Nephron progenitor cell (in vitro differentiated cells): Measurements from ENCODE around the gene GPHN.

Experiments
- DNase-seq: peaks from one replicate; pipeline ENCODE4 v3.0.0; 2021
- H3K27ac Mint-ChIP-seq: 2 replicates; pipeline ENCODE4 v1.8.0; 2021; ENCODE audit warnings: mild to moderate bottlenecking, moderate library complexity, mixed read lengths
- H3K27me3 Mint-ChIP-seq: 2 replicates; pipeline ENCODE4 v1.8.0; 2021; ENCODE audit warnings: mild to moderate bottlenecking, low read depth, mixed read lengths; ENCODE audit not compliant: poor library complexity
- H3K36me3 Mint-ChIP-seq: 2 replicates; pipeline ENCODE4 v1.8.0; 2021; ENCODE audit warnings: low read depth, mixed read lengths
- H3K4me1 Mint-ChIP-seq: 2 replicates; pipeline ENCODE4 v1.8.0; 2021; ENCODE audit warnings: mixed read lengths
- H3K4me3 Mint-ChIP-seq: 2 replicates; pipeline ENCODE4 v1.8.0; 2021; ENCODE audit warnings: mild to moderate bottlenecking, moderate library complexity, mixed read lengths
- H3K9me3 Mint-ChIP-seq: 2 replicates; pipeline ENCODE4 v1.8.0; 2021; ENCODE audit warnings: mild to moderate bottlenecking, moderate library complexity, mixed read lengths
- CTCF ChIP-seq: fragments of 200-600 bp; sonication (generic); IDR thresholded peaks from 2 replicates; pipeline ENCODE4 v1.5.0; 2021; ENCODE audit warnings: antibody characterized with exemption

Gene GPHN

GRCh38 chr14:67019796-67020195 lies 511.8 kb downstream of the GPHN start:
- no peaks in the 10 kb centered on the region for H3K4me1 Mint-ChIP-seq
- no peak overlapping the region for H3K4me3 Mint-ChIP-seq
- no peak for DNase-seq
- no peak for TF ChIP-seq CTCF
- peaks cover 4% of the 10 kb centered on the region for H3K9me3 Mint-ChIP-seq
- peaks cover 8% of the 10 kb centered on the region for H3K36me3 Mint-ChIP-seq
- no peaks in the 10 kb centered on the region for H3K27me3 Mint-ChIP-seq
- H3K27ac Mint-ChIP-seq, result peak overlapping the region; percentile 82

GRCh38 chr14:67031920-67032774 lies 524.2 kb downstream of the GPHN start:
- Mint-ChIP-seq H3K4me1 (no peaks in the 10 kb centered on the region), H3K27me3 (no peaks in the 10 kb centered on the region), H3K9me3 (peaks cover 27% of the 10 kb centered on the region), H3K4me3 (no peak overlapping the region), H3K36me3 (peaks cover 36% of the 10 kb centered on the region), H3K27ac (no peak overlapping the region)
- no peak for TF ChIP-seq CTCF
- DNase-seq, result no peak

- Mint-ChIP-seq H3K27me3 (peaks cover 2% of the 10 kb centered on the region), H3K4me3 (no peak overlapping the region), H3K4me1 (no peaks in the 10 kb centered on the region), H3K9me3 (peaks cover 16% of the 10 kb centered on the region), H3K27ac (peak overlapping the region; percentile 86), H3K36me3 (peaks cover 19% of the 10 kb centered on the region)
- TF ChIP-seq CTCF, result no peak
- DNase-seq, result no peak
Measured at GRCh38 chr14:67045440-67045839, 537.5 kb downstream of the GPHN start.

GRCh38 chr14:67050896-67051295 lies 542.9 kb downstream of the GPHN start:
- Mint-ChIP-seq H3K9me3 (peaks cover 56% of the 10 kb centered on the region), H3K27ac (no peak overlapping the region), H3K36me3 (peaks cover 45% of the 10 kb centered on the region), H3K4me1 (no peaks in the 10 kb centered on the region), H3K4me3 (no peak overlapping the region), H3K27me3 (no peaks in the 10 kb centered on the region)
- DNase-seq, result no peak
- TF ChIP-seq CTCF, result no peak

GRCh38 chr14:67056684-67057083 lies 548.7 kb downstream of the GPHN start:
- no peak for TF ChIP-seq CTCF
- H3K36me3 Mint-ChIP-seq, result peaks cover 44% of the 10 kb centered on the region
- H3K27ac Mint-ChIP-seq, result no peak overlapping the region
- no peak overlapping the region for H3K4me3 Mint-ChIP-seq
- H3K9me3 Mint-ChIP-seq, result peaks cover 53% of the 10 kb centered on the region
- H3K27me3 Mint-ChIP-seq, result no peaks in the 10 kb centered on the region
- no peaks in the 10 kb centered on the region for H3K4me1 Mint-ChIP-seq
- DNase-seq, result no peak

GRCh38 chr14:67059596-67059995 lies 551.6 kb downstream of the GPHN start:
- Mint-ChIP-seq H3K36me3 (peaks cover 48% of the 10 kb centered on the region), H3K4me3 (no peak overlapping the region), H3K27ac (no peak overlapping the region), H3K9me3 (peaks cover 38% of the 10 kb centered on the region), H3K4me1 (no peaks in the 10 kb centered on the region), H3K27me3 (no peaks in the 10 kb centered on the region)
- DNase-seq, result no peak
- TF ChIP-seq CTCF, result no peak
